GM23338 (cell line): ENCODE data around the gene HOXD9. TPM values are rescaled to one million over a fixed set of nuclear protein-coding genes. Genes with fewer than 3 reads are reported as not detected.

Experiments used
- ATAC-seq: fragments of 200-7000 bp; cut with Tn5 transposase; 3 replicates; pipeline ENCODE4 v1.9.1; 2020
- DNase-seq: peaks from one replicate; pipeline ENCODE4 v3.0.0-alpha.2; 2015; ENCODE audit warnings: low spot score
- H2AFZ ChIP-seq: fragments of 200-600 bp; sonication (generic); 2 replicates; pipeline ENCODE4 v1.8.0; 2016; ENCODE audit warnings: antibody characterized with exemption, mild to moderate bottlenecking, moderate library complexity
- H3F3A ChIP-seq: fragments of 200-600 bp; sonication (generic); replicated peaks from 2 replicates; pipeline ENCODE4 v1.8.0; 2017; ENCODE audit warnings: antibody characterized with exemption, mixed run types, low read depth
- H3K27ac ChIP-seq: fragments of 200-600 bp; sonication (generic); 2 replicates; pipeline ENCODE4 v1.6.1; 2016; ENCODE audit warnings: low read depth
- H3K27me3 ChIP-seq: fragments of 200-600 bp; sonication (generic); 2 replicates; pipeline ENCODE4 v1.8.0; 2016; ENCODE audit warnings: mild to moderate bottlenecking, mixed run types, moderate library complexity; ENCODE audit not compliant: insufficient read depth
- H3K36me3 ChIP-seq: fragments of 200-600 bp; sonication (generic); 2 replicates; pipeline ENCODE4 v1.8.0; 2016; ENCODE audit warnings: mild to moderate bottlenecking; ENCODE audit not compliant: insufficient read depth
- H3K4me1 ChIP-seq: fragments of 200-600 bp; sonication (generic); 2 replicates; pipeline ENCODE4 v1.8.0; 2016; ENCODE audit warnings: mild to moderate bottlenecking, moderate library complexity; ENCODE audit not compliant: insufficient read depth
- H3K4me2 ChIP-seq: fragments of 200-600 bp; sonication (generic); 2 replicates; pipeline ENCODE4 v1.7.1; 2017; ENCODE audit warnings: mixed run types
- H3K4me3 ChIP-seq: fragments of 200-600 bp; sonication (generic); 2 replicates; pipeline ENCODE4 v1.6.1; 2016; ENCODE audit warnings: mixed run types
- H3K79me2 ChIP-seq: fragments of 200-600 bp; sonication (generic); replicated peaks from 2 replicates; pipeline ENCODE4 v1.8.0; 2017; ENCODE audit warnings: mild to moderate bottlenecking; ENCODE audit not compliant: insufficient read depth
- H3K9me2 ChIP-seq: fragments of 200-600 bp; sonication (generic); 2 replicates; pipeline ENCODE4 v1.8.0; 2017; ENCODE audit not compliant: insufficient read depth
- H4K20me1 ChIP-seq: fragments of 200-600 bp; sonication (generic); replicated peaks from 2 replicates; pipeline ENCODE4 v1.8.0; 2017; ENCODE audit warnings: mild to moderate bottlenecking; ENCODE audit not compliant: insufficient read depth
- H3K27ac Mint-ChIP-seq: 2 replicates; pipeline ENCODE4 v1.8.0; 2020; ENCODE audit warnings: inconsistent platforms, mild to moderate bottlenecking, moderate library complexity, mixed read lengths
- H3K27me3 Mint-ChIP-seq: 3 replicates; pipeline ENCODE4 v1.8.0; 2022; ENCODE audit warnings: low read depth, mild to moderate bottlenecking, moderate library complexity, mixed read lengths, inconsistent platforms; ENCODE audit not compliant: insufficient read depth, poor library complexity
- H3K36me3 Mint-ChIP-seq: 3 replicates; pipeline ENCODE4 v1.8.0; 2021; ENCODE audit warnings: low read depth, mild to moderate bottlenecking, inconsistent platforms, moderate library complexity, mixed read lengths
- H3K4me1 Mint-ChIP-seq: 3 replicates; pipeline ENCODE4 v1.8.0; 2020; ENCODE audit warnings: mild to moderate bottlenecking, inconsistent platforms, mixed read lengths
- H3K4me3 Mint-ChIP-seq: 3 replicates; pipeline ENCODE4 v1.8.0; 2021; ENCODE audit warnings: moderate library complexity, mild to moderate bottlenecking, inconsistent platforms, mixed read lengths
- H3K9me3 Mint-ChIP-seq: 3 replicates; pipeline ENCODE4 v1.8.0; 2020; ENCODE audit warnings: moderate library complexity, mild to moderate bottlenecking, inconsistent platforms, mixed read lengths
- CREB1 ChIP-seq: fragments of 250-450 bp; sonication (Bioruptor Pico); IDR thresholded peaks from 2 replicates; pipeline ENCODE4 v1.5.0; 2020; ENCODE audit warnings: low read depth, mild to moderate bottlenecking, moderate library complexity
- CTCF ChIP-seq, 2 experiments: fragments of 200-600 bp in 1 of 2; sonication (generic) in 1 of 2; conservative IDR thresholded peaks; 2 replicates each; pipeline versions ENCODE4 v1.5.1 to v1.6.1; 2016 to 2017; ENCODE audit warnings: antibody characterized with exemption in 2 of 2, low read depth in 2 of 2, mild to moderate bottlenecking in 2 of 2, moderate library complexity in 1 of 2
- ETS1 ChIP-seq: IDR thresholded peaks from 2 replicates; pipeline ENCODE4 v1.6.1; 2016; ENCODE audit warnings: antibody characterized with exemption
- EZH2 ChIP-seq: fragments of 200-600 bp; sonication (generic); IDR thresholded peaks from one replicate; pipeline ENCODE4 v1.8.0; 2017; ENCODE audit warnings: antibody characterized with exemption, mild to moderate bottlenecking, low read depth; ENCODE audit not compliant: unreplicated experiment
- EZH2phosphoT487 ChIP-seq: fragments of 200-600 bp; sonication (generic); IDR thresholded peaks from one replicate; pipeline ENCODE4 v1.8.1; 2018; ENCODE audit warnings: antibody characterized with exemption; ENCODE audit not compliant: unreplicated experiment
- JUNB ChIP-seq: IDR thresholded peaks from one replicate; pipeline ENCODE4 v1.6.1; 2016; ENCODE audit warnings: antibody characterized with exemption; ENCODE audit not compliant: unreplicated experiment
- NANOG ChIP-seq: IDR thresholded peaks from 2 replicates; pipeline ENCODE4 v1.6.1; 2016; ENCODE audit warnings: antibody characterized with exemption, borderline replicate concordance
- POLR2AphosphoS5 ChIP-seq: IDR thresholded peaks from 2 replicates; pipeline ENCODE4 v1.6.1; 2016; ENCODE audit warnings: antibody characterized with exemption, low read depth
- REST ChIP-seq: IDR thresholded peaks from one replicate; pipeline ENCODE4 v1.6.1; 2018; ENCODE audit warnings: antibody characterized with exemption; ENCODE audit not compliant: unreplicated experiment
- STAT1 ChIP-seq: IDR thresholded peaks from one replicate; pipeline ENCODE4 v1.6.1; 2016; ENCODE audit warnings: antibody characterized with exemption; ENCODE audit not compliant: unreplicated experiment
- ZNF114 ChIP-seq: fragments of 250-450 bp; sonication (Bioruptor Pico); IDR thresholded peaks from 2 replicates; pipeline ENCODE4 v1.5.0; 2020; ENCODE audit warnings: mild to moderate bottlenecking, moderate library complexity
- ZNF331 ChIP-seq: fragments of 250-450 bp; sonication (Bioruptor Pico); IDR thresholded peaks from 2 replicates; pipeline ENCODE4 v1.5.0; 2020; ENCODE audit warnings: low read depth, mild to moderate bottlenecking, moderate library complexity
- ZNF462 ChIP-seq: fragments of 250-450 bp; sonication (Bioruptor Pico); IDR thresholded peaks from 2 replicates; pipeline ENCODE4 v1.5.0; 2020; ENCODE audit warnings: mild to moderate bottlenecking, moderate library complexity
- polyA plus RNA-seq: library from polyadenylated mRNA; unstranded; fragments of >200 nt; fragmentation: Nextera tagmentation; extraction: Ambion mirVana; gene quantifications from 2 replicates; pipeline ENCODE4 v1.2.1, GENCODE V29; 2016
- total RNA-seq: library from RNA; depleted of rRNA; stranded (reverse); fragments of >200 nt; shearing (Covaris generic); gene quantifications from 2 replicates; pipeline ENCODE4 v1.2.3, GENCODE V29; 2014

The HOXD9 gene
- total and polyA plus RNA-seq, 2 experiments from 2014 or later = not detected

- H3K4me1 ChIP-seq = peaks cover 37% of the 10 kb centered on the region
- H3K4me3 Mint-ChIP-seq = no peak overlapping the region; the same call in 2 of the 3 replicates
- peak; percentile 94 for DNase-seq
- TF ChIP-seq EZH2 (peak; percentile 89), REST (no peak), ZNF331 (CRISPR knock-in tag) (no peak), ETS1 (no peak), POLR2AphosphoS5 (no peak), JUNB (no peak), CTCF (conservative IDR thresholded peaks at IDR 0.05; ENCODE audit: low read depth in 2 of 2) (peak; percentile 76 to 84), CREB1 (CRISPR knock-in tag) (no peak), ZNF114 (no peak), EZH2phosphoT487 (no peak), STAT1 (no peak), ZNF462 (CRISPR knock-in tag) (no peak), NANOG (no peak)
- peaks cover 15% of the 10 kb centered on the region for H3K4me1 Mint-ChIP-seq
- peaks cover 100% of the 10 kb centered on the region for H3K27me3 ChIP-seq
- no peaks in the 10 kb centered on the region for H3K79me2 ChIP-seq
- no peaks in the 10 kb centered on the region for H3K36me3 ChIP-seq
- no peak for ATAC-seq
- no peak overlapping the region for H3K4me3 ChIP-seq
- peaks cover 42% of the 10 kb centered on the region for H3F3A ChIP-seq
- H3K36me3 Mint-ChIP-seq = peaks cover 8% of the 10 kb centered on the region; the same call in 2 of the 3 replicates
- peaks cover 20% of the 10 kb centered on the region for H4K20me1 ChIP-seq
- peaks cover 99% of the 10 kb centered on the region for H3K27me3 Mint-ChIP-seq
- no peaks in the 10 kb centered on the region for H3K9me2 ChIP-seq
- no peak overlapping the region for H3K27ac Mint-ChIP-seq
- H2AFZ ChIP-seq = no peak overlapping the region
- H3K9me3 Mint-ChIP-seq = peaks cover 14% of the 10 kb centered on the region
- no peak overlapping the region for H3K27ac ChIP-seq
- H3K4me2 ChIP-seq = no peak overlapping the region
Measured at GRCh38 chr2:176118601-176119339, 3.7 kb upstream of the HOXD9 start.
